AG04450 (cell line): Measurements from ENCODE around the gene GLB1L. TPM values are rescaled to one million over a fixed set of nuclear protein-coding genes. Genes with fewer than 3 reads are reported as not detected.

Experiments used
- CTCF ChIA-PET: fragments of 300-600, 350-600 bp; formaldehyde crosslinking; extraction: SDS; loops from one replicate; lab custom pipeline; 2022; ENCODE audit warnings: antibody characterized with exemption, inconsistent platforms; lab: Charles Lee
- POLR2A ChIA-PET: fragments of 350-600 bp; formaldehyde crosslinking; extraction: SDS; loops from one replicate; lab custom pipeline; 2021; ENCODE audit warnings: antibody characterized with exemption, inconsistent platforms; lab: Yijun Ruan, JAX
- DNase-seq: peaks from one replicate; pipeline ENCODE4 v3.0.0-alpha.2; 2011; ENCODE audit warnings: low read depth, low spot score
- H3K27ac ChIP-seq: one replicate; pipeline ENCODE4 v1.5.1; 2012; ENCODE audit warnings: low read depth, low read length, control low read depth
- H3K27me3 ChIP-seq: one replicate; pipeline ENCODE4 v1.6.0; 2012; ENCODE audit warnings: low read length; ENCODE audit not compliant: control insufficient read depth, insufficient read depth
- H3K4me3 ChIP-seq: 2 replicates; pipeline ENCODE4 v1.5.1; 2011; ENCODE audit warnings: mild to moderate bottlenecking, low read depth, low read length, control low read depth
- H3K9me3 ChIP-seq: 2 replicates; pipeline ENCODE4 v1.5.1; 2012; ENCODE audit warnings: low read length; ENCODE audit not compliant: control insufficient read depth, insufficient read depth
- polyA plus RNA-seq: library from polyadenylated mRNA; depleted of rRNA; stranded (reverse); fragments of >200 nt; gene quantifications from 2 replicates; pipeline ENCODE4 v1.2.3, GENCODE V29; 2011
- TF ChIP-seq, protein P1 (sequence below): IDR thresholded peaks from 2 replicates; pipeline ENCODE4 v1.5.1; 2011; ENCODE audit warnings: low read depth, low read length, control low read depth, inconsistent platforms

The GLB1L gene
- polyA plus RNA-seq, 1 experiment, result 9.6 TPM

DNA sequence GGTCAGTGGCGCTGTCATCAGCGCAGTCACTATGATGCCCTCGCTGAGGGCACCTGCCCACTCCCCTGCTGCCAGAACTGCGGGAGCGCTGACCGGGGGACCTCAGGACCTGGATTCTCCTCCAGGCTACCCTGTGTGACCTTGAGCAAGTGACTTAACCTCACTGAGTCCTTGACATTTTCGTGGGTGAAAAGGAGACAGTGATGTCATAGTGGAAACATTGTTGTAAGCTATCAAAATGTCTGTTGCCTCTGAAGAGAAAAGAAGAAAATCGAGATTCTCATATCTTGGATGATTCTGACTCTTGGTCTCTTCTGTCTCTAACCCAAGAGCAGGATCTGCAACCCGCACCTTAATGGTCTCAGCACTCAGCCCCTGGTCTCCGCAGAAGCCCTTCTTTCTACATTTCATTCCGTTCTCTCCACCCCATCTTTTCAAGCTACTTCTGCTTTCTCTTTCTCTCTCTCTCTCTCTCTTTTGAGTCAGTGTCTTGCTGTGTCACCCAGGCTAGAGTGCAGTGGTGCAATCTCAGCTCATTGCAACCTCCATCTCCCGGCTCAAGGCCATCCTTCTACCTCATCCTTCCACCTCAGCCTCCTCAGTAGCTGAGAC, 9.5 kb upstream of the GLB1L start:
- ChIA-PET POLR2A (interaction anchor here (1.1 to 1.7 kb wide), 2 partner anchors 24 to 25 kb away, joined by 5 to 8 read pairs; partner anchors contain the start of genes ANKZF1, ATG9A and DNAJB2), CTCF (interaction anchor here (1.0 to 2.9 kb wide), 3 partner anchors 23 to 83 kb away, joined by 3 to 18 read pairs (median 13); no protein-coding TSS in a partner anchor)
- DNase-seq, result no peak
- H3K4me3 ChIP-seq, result peak overlapping the region; percentile 66
- H3K27me3 ChIP-seq, result peaks cover 15% of the 10 kb centered on the region
- H3K9me3 ChIP-seq, result no peaks in the 10 kb centered on the region
- TF ChIP-seq, protein P1, sequence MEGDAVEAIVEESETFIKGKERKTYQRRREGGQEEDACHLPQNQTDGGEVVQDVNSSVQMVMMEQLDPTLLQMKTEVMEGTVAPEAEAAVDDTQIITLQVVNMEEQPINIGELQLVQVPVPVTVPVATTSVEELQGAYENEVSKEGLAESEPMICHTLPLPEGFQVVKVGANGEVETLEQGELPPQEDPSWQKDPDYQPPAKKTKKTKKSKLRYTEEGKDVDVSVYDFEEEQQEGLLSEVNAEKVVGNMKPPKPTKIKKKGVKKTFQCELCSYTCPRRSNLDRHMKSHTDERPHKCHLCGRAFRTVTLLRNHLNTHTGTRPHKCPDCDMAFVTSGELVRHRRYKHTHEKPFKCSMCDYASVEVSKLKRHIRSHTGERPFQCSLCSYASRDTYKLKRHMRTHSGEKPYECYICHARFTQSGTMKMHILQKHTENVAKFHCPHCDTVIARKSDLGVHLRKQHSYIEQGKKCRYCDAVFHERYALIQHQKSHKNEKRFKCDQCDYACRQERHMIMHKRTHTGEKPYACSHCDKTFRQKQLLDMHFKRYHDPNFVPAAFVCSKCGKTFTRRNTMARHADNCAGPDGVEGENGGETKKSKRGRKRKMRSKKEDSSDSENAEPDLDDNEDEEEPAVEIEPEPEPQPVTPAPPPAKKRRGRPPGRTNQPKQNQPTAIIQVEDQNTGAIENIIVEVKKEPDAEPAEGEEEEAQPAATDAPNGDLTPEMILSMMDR, result no peak
- no peak overlapping the region for H3K27ac ChIP-seq

DNA sequence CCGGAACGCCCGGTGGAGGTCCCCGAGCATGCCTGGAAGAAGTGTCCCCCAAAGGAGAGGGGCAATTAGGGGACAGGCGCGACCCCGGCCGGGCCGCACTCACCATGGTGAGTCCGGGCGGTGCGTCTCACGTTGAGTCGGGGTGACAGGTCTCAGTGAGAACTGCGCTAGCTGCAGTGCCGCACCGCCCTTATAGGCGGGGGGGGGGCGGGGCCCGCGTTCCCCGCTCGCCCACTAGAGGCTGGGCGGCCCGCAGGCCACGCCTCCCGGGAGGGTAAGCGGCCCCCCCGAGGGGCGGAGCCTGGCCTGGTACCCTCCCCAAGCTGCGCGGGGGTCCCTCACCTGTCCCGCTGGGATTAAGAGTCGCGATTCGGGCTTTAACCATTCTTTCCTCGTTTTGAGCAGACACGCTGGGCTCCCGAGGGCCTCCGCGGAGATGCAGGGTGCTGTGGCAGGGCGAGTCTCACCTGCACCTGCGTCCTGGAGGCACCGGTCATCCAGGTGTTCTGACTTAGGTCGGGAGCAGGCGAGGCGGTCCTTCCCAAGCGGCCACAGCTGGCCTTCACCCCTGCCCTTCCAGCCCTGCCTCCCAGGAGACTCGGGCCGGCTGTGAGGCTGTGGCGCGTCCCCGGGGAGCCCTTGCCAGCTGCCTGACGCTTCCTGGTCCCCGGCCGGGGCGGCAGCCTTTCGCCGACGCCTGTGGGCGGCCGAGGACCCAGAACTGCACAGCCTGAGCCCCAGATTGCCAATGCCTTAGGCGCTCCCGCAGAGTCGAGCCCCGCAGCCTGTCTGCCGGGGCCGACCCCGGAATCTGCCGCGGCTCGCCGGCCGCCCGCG, 8.7 kb upstream of the GLB1L start, which contains the start of gene TUBA4A:
TUBA4A (minus strand) TSS at position 166 of the 837 bp plus-strand sequence; CDS start at position 106, 60 bp downstream.
- Histone ChIP-seq H3K27ac (no peak within 1 kb of the TSS), H3K9me3 (no peaks in the 10 kb centered on the region), H3K4me3 (peak within 1 kb of the TSS; percentile 66), H3K27me3 (peaks cover 14% of the 10 kb centered on the region)
- DNase-seq, result no peak
- POLR2A ChIA-PET, result interaction anchor here (0.6 to 1.7 kb wide), 6 partner anchors 21 to 149 kb away, joined by 3 to 9 read pairs (median 5); partner anchors contain the start of genes ABCB6, ANKZF1, ATG9A and DNAJB2
- TF ChIP-seq, protein P1, result no peak
- CTCF ChIA-PET, result interaction anchor here (0.6 to 3.1 kb wide), 6 partner anchors 8 to 83 kb away, joined by 3 to 19 read pairs (median 14); partner anchors contain the start of gene DNAJB2

DNA sequence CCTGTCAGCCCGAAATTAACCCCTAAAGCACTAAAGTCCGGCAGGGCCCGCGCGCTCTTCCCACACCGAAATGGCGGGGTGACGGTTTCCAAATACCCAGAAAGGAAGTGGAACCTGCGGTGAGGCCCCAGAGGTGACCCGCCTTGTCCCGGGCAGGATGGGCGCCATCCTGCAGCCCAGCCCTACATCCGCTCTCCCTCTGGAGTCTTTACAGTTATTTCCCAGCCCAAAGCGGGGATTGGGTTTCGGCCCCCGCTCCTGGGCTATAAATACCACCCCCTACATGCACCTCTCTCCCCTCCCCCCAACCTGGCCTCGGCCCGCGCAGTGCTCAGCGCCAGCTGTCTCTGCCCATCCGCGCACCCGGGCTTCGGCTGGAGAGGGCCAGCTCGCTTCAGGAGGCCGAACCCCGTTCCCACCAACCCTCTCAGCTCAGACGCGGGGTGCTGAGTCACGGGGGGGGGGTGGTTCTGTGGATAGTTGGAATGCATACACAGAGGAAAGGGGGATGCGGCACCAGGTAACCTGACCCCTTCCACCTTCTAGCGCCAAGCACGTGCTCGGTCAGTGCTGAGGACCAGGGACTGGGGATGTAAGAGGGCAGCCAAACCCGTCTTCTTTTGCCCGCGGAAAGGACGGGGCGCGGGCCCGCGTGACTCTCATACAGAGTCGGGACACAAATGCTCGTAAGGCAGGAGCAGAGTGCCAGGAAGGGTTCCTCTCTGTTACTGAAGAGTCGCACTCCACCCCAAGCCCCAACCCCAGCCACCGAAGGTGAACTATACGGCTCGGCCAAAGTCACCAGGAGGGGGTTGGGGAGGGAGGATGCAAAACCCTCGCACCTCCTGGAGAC, 7.9 kb upstream of the GLB1L start, which contains the start of gene TUBA4B:
TUBA4B (plus strand) TSS at position 344 of the 853 bp plus-strand sequence; CDS start at position 509, 165 bp downstream.
- Histone ChIP-seq H3K27me3 (peaks cover 14% of the 10 kb centered on the region), H3K4me3 (peak within 1 kb of the TSS; percentile 66), H3K27ac (no peak within 1 kb of the TSS), H3K9me3 (no peaks in the 10 kb centered on the region)
- ChIA-PET POLR2A (interaction anchor here (0.6 to 1.7 kb wide), 8 partner anchors 13 to 258 kb away, joined by 3 to 9 read pairs (median 4); partner anchors contain the start of genes ABCB6 and DNAJB2), CTCF (interaction anchor here (2.5 to 3.1 kb wide), 2 partner anchors 25 to 42 kb away, joined by 16 to 19 read pairs; partner anchors contain the start of gene DNAJB2)
- TF ChIP-seq, protein P1, result no peak
- DNase-seq, result no peak

DNA sequence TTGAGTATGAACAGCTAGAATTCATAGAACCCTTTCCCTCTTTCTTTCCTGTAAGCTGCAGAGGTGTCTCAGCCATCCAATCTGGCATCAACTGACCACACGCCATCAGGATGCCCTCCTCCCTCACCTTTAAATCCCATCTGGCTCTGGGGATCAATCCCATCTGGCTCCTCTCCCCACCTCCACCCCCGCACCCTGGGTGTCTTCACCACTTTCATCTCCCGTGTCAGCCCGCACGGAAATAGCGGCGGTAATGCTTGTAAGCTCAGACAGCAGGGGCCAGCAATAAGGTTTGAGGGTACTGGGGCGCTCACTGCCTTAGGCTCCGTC, 7.3 kb upstream of the GLB1L start:
- CTCF ChIA-PET, result interaction anchor here (0.9 to 3.3 kb wide), 4 partner anchors 25 to 47 kb away, joined by 3 to 19 read pairs (median 14); partner anchors contain the start of gene DNAJB2
- Histone ChIP-seq H3K9me3 (no peaks in the 10 kb centered on the region), H3K27ac (no peak overlapping the region), H3K4me3 (peak overlapping the region; percentile 66), H3K27me3 (peaks cover 14% of the 10 kb centered on the region)
- DNase-seq, result no peak
- TF ChIP-seq, protein P1, result no peak
- POLR2A ChIA-PET, result interaction anchor here (0.6 to 1.0 kb wide), 4 partner anchors 13 to 257 kb away, joined by 3 to 7 read pairs (median 4); no protein-coding TSS in a partner anchor
